ENCODE data around the gene RFC2.
"Not testable (repeated sequence)": the region's sequence is repeated elsewhere in the genome, so short reads cannot be mapped to it uniquely, and the experiment has no call there.

- TF ChIP-seq, protein P1, sequence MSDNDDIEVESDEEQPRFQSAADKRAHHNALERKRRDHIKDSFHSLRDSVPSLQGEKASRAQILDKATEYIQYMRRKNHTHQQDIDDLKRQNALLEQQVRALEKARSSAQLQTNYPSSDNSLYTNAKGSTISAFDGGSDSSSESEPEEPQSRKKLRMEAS (IDR thresholded peaks at IDR 0.05), result not testable (repeated sequence)
- TF ChIP-seq, protein P2, sequence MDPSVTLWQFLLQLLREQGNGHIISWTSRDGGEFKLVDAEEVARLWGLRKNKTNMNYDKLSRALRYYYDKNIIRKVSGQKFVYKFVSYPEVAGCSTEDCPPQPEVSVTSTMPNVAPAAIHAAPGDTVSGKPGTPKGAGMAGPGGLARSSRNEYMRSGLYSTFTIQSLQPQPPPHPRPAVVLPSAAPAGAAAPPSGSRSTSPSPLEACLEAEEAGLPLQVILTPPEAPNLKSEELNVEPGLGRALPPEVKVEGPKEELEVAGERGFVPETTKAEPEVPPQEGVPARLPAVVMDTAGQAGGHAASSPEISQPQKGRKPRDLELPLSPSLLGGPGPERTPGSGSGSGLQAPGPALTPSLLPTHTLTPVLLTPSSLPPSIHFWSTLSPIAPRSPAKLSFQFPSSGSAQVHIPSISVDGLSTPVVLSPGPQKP (IDR thresholded peaks at IDR 0.05; ENCODE audit: low read depth, low read length), result not testable (repeated sequence)
- TF ChIP-seq, protein P3, sequence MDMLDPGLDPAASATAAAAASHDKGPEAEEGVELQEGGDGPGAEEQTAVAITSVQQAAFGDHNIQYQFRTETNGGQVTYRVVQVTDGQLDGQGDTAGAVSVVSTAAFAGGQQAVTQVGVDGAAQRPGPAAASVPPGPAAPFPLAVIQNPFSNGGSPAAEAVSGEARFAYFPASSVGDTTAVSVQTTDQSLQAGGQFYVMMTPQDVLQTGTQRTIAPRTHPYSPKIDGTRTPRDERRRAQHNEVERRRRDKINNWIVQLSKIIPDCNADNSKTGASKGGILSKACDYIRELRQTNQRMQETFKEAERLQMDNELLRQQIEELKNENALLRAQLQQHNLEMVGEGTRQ (IDR thresholded peaks at IDR 0.05), result not testable (repeated sequence)
- TF ChIP-seq, protein P4, sequence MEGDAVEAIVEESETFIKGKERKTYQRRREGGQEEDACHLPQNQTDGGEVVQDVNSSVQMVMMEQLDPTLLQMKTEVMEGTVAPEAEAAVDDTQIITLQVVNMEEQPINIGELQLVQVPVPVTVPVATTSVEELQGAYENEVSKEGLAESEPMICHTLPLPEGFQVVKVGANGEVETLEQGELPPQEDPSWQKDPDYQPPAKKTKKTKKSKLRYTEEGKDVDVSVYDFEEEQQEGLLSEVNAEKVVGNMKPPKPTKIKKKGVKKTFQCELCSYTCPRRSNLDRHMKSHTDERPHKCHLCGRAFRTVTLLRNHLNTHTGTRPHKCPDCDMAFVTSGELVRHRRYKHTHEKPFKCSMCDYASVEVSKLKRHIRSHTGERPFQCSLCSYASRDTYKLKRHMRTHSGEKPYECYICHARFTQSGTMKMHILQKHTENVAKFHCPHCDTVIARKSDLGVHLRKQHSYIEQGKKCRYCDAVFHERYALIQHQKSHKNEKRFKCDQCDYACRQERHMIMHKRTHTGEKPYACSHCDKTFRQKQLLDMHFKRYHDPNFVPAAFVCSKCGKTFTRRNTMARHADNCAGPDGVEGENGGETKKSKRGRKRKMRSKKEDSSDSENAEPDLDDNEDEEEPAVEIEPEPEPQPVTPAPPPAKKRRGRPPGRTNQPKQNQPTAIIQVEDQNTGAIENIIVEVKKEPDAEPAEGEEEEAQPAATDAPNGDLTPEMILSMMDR (IDR thresholded peaks at IDR 0.05), result not testable (repeated sequence)
- TF ChIP-seq BCL3, JUNB (IDR thresholded peaks at IDR 0.05): not testable (repeated sequence)
Observed at GRCh38 chr7:74249058-74249457, 5.1 kb downstream of the RFC2 start.
